BLaER1 treated with 17β-estradiol and CSF1 and Interleukin-3, amounts not matched to agents 10 nM and 100 nM (cell line): ENCODE results near the gene CD99.
A peak's percentile ranks its signal among the peaks of the same experiment; 100 is the strongest.

Experiments
- H3K27ac ChIP-seq, 11 experiments: shearing (Covaris generic); formaldehyde crosslinking; 2 replicates each; pipeline ENCODE4 v1.8.1; 2022
- H3K27me3 ChIP-seq, 11 experiments: shearing (Covaris generic); formaldehyde crosslinking; 2 replicates each; pipeline ENCODE4 v1.8.1; 2022
- H3K36me3 ChIP-seq, 11 experiments: shearing (Covaris generic); formaldehyde crosslinking; 2 replicates each; pipeline ENCODE4 v1.8.1; 2022
- H3K4me1 ChIP-seq, 10 experiments: shearing (Covaris generic); formaldehyde crosslinking; 2 replicates each; pipeline ENCODE4 v1.8.1; 2022
- H3K4me2 ChIP-seq, 11 experiments: shearing (Covaris generic); formaldehyde crosslinking; 2 replicates each; pipeline ENCODE4 v1.8.1; 2022
- H3K4me3 ChIP-seq, 10 experiments: shearing (Covaris generic); formaldehyde crosslinking; 2 replicates each; pipeline ENCODE4 v1.8.1; 2022
- H3K9ac ChIP-seq, 11 experiments: shearing (Covaris generic); formaldehyde crosslinking; 2 replicates each; pipeline ENCODE4 v1.8.1; 2022
- H3K9me3 ChIP-seq, 11 experiments: shearing (Covaris generic); formaldehyde crosslinking; replicated peaks in 1 of 11; 2 replicates each; pipeline ENCODE4 v1.8.1; 2022
- H4K20me1 ChIP-seq, 11 experiments: shearing (Covaris generic); formaldehyde crosslinking; 2 replicates each; pipeline ENCODE4 v1.8.1; 2022
- Cebpa-rat ChIP-seq, 11 experiments: shearing (Covaris generic); IDR thresholded peaks; 2 replicates each; pipeline ENCODE4 v1.8.1; 2022

CD99 gene

GRCh38 chrX:2679534-2680485 is 11.3 kb upstream of the CD99 start:
- TF ChIP-seq Cebpa-rat (IDR thresholded peaks at IDR 0.05), result no peak
- H3K27ac ChIP-seq, result no peak overlapping the region

DNA sequence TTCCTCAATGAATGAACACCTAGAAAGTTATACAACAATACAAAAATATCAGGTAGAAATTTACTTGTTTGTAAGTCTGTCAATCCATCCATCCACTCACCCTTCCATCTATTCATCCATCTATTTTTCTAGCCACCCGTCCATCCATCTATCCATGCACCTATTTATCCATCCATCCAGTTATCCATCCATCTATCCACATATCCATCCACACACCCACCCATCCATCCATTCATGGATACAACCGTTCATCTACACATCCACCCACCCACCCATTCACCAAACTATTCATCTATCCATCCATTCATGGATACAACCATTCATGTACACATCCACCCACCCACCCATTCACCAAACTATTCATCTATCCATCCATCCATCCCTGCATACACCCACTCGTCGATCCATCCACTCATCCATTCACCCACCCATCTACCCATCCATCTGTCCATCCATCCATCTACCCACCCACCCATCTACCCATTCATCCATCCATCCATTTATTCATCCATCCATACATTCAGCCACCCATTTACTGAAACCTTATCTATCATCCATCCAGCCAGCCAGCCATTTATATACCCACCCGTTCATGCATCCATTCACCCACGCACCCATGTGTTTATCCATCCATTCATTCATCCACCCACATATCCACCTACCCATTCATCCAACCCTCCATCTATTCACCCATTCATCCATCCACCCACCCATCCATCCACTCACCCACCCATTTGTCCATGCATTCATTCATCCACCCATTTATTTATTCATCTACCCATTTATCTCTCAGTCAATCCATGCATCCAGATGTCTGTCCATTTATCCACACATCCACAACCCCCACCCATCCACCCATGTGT is 10.4 kb upstream of the CD99 start:
- Histone ChIP-seq H3K27ac (no peak overlapping the region), H3K4me2 (no peak overlapping the region), H3K9me3 (peaks cover 0 to 7% (median 0%) of the 10 kb centered on the region in 11 experiments; a peak in 1 of 22 replicates), H3K27me3 (no peaks in the 10 kb centered on the region), H3K36me3 (no peaks in the 10 kb centered on the region; a peak in 1 of 22 replicates), H3K4me1 (peaks cover 0 to 9% (median 0%) of the 10 kb centered on the region in 10 experiments; a peak in 3 of 20 replicates), H3K9ac (no peak overlapping the region), H4K20me1 (no peaks in the 10 kb centered on the region), H3K4me3 (no peak overlapping the region)
- TF ChIP-seq Cebpa-rat (IDR thresholded peaks at IDR 0.05), result no peak

More at GRCh38 chrX:2679534-2680485, 11.3 kb upstream of the CD99 start:
- no peaks in the 10 kb centered on the region for H4K20me1 ChIP-seq
- no peaks in the 10 kb centered on the region for H3K27me3 ChIP-seq
- H3K9ac ChIP-seq, result no peak overlapping the region
- no peaks in the 10 kb centered on the region; a peak in 1 of 22 replicates for H3K36me3 ChIP-seq
- no peak overlapping the region for H3K4me3 ChIP-seq
- H3K4me1 ChIP-seq, result peaks cover 0 to 9% (median 0%) of the 10 kb centered on the region in 10 experiments; a peak in 3 of 20 replicates
- H3K4me2 ChIP-seq, result no peak overlapping the region
- peaks cover 0 to 7% (median 0%) of the 10 kb centered on the region in 11 experiments; a peak in 1 of 22 replicates for H3K9me3 ChIP-seq

GRCh38 chrX:2682565-2683177 is 8.4 kb upstream of the CD99 start:
- H3K9me3 ChIP-seq, result peaks cover 0 to under 1% (median 0%) of the 10 kb centered on the region in 11 experiments; a peak in 1 of 22 replicates
- peaks cover 0 to 6% (median 0%) of the 10 kb centered on the region in 10 experiments; a peak in 3 of 20 replicates for H3K4me1 ChIP-seq
- no peak overlapping the region for H3K4me2 ChIP-seq
- no peaks in the 10 kb centered on the region for H3K36me3 ChIP-seq
- no peak overlapping the region for H3K4me3 ChIP-seq
- no peaks in the 10 kb centered on the region for H3K27me3 ChIP-seq
- TF ChIP-seq Cebpa-rat (IDR thresholded peaks at IDR 0.05), result no peak
- no peak overlapping the region for H3K9ac ChIP-seq
- H4K20me1 ChIP-seq, result no peaks in the 10 kb centered on the region
- no peak overlapping the region for H3K27ac ChIP-seq

GRCh38 chrX:2684256-2684655 is 6.8 kb upstream of the CD99 start:
- no peak overlapping the region for H3K27ac ChIP-seq
- H4K20me1 ChIP-seq, result no peaks in the 10 kb centered on the region
- H3K36me3 ChIP-seq, result no peaks in the 10 kb centered on the region
- H3K9ac ChIP-seq, result no peak overlapping the region
- no peaks in the 10 kb centered on the region for H3K9me3 ChIP-seq
- H3K4me3 ChIP-seq, result no peak overlapping the region
- H3K27me3 ChIP-seq, result no peaks in the 10 kb centered on the region
- TF ChIP-seq Cebpa-rat (IDR thresholded peaks at IDR 0.05), result no peak
- no peak overlapping the region for H3K4me2 ChIP-seq
- no peaks in the 10 kb centered on the region for H3K4me1 ChIP-seq

DNA sequence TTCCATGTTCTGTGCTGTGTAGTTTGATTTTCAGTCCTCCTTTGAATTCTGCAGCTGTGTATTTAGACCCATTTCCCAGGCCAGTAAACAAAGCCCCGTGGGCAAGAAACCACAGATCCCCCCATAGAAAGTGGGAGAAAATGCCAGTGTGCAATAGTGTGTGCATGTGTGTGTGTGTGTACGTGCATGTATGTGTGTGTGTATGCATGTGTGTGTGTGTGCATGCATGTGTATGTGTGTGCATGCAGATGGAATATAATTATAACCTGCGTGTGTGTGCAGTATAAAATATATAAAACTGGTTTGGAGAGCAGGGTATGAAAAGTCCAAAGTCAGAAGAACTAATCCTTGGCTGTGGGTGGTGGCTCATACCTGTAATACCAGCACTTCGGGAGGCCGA is 5.2 kb upstream of the CD99 start:
- H3K4me3 ChIP-seq, result no peak overlapping the region
- no peak overlapping the region for H3K9ac ChIP-seq
- H4K20me1 ChIP-seq, result no peaks in the 10 kb centered on the region
- no peaks in the 10 kb centered on the region for H3K27me3 ChIP-seq
- no peak for TF ChIP-seq Cebpa-rat (IDR thresholded peaks at IDR 0.05)
- no peaks in the 10 kb centered on the region for H3K36me3 ChIP-seq
- H3K4me1 ChIP-seq, result peaks cover 0 to 11% (median 9%) of the 10 kb centered on the region in 10 experiments; a peak in 14 of 20 replicates
- no peak overlapping the region for H3K4me2 ChIP-seq
- H3K27ac ChIP-seq, result no peak overlapping the region
- H3K9me3 ChIP-seq, result no peaks in the 10 kb centered on the region

DNA sequence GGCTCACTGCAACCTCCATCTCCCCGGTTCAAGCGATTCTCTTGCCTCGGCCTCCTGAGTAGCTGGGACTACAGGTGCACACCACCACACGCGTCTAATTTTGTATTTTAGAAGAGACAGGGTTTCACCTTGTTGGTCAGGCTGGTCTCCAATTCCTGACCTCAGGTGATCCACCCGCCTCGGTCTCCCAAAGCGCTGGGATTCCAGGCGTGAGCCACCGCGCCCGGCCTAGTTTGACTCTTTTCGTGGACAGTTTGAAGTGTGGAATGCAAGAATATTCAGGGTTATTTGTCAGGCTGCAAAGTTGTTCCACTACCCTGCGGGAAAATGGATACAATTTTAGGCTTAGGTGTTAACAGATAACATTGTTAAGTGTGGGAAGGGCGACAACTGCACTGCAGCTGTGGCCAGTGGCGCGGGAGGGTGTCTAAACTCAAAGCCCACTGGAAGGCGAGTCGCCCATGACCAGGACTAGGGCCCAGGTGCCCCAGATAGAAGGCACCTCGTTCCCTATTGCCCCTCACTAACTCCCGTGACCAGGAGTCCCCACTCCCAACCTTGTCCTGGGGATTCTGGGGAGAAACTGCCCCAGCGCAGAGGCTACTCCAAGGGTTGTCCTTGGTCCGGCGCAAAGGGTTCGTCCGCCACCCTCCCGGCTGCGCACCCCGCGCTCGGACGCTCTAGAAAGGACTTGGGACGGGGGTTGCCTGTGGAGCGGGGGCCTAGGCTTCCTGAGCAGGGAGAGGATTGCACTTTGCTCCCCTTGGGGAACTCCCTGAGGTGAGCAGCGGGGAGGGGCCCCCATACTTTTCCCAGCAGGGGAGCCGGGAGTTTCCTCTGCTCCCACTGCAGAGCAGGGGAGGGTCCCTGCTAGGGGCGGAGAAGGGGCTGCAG is 1.1 kb upstream of the CD99 start:
- Histone ChIP-seq H3K27me3 (no peaks in the 10 kb centered on the region), H3K4me1 (peaks cover 18 to 40% (median 31%) of the 10 kb centered on the region in 10 experiments), H3K9ac (peak overlapping the region in 9 of 11 experiments; percentile 95 to 99 (median 97); a peak in 15 of 22 replicates), H3K9me3 (no peaks in the 10 kb centered on the region), H3K36me3 (peaks cover 0 to 2% (median 0%) of the 10 kb centered on the region in 11 experiments; a peak in 2 of 22 replicates), H4K20me1 (peaks cover 3 to 25% (median 16%) of the 10 kb centered on the region in 11 experiments; a peak in 15 of 22 replicates), H3K4me3 (peak overlapping the region in 8 of 10 experiments; percentile 85 to 98 (median 96); a peak in 14 of 20 replicates), H3K27ac (peak overlapping the region in 4 of 11 experiments; percentile 49 to 97 (median 94); a peak in 6 of 22 replicates), H3K4me2 (peak overlapping the region; percentile 89 to 99 (median 96); a peak in 21 of 22 replicates)
- no peak for TF ChIP-seq Cebpa-rat (IDR thresholded peaks at IDR 0.05)

DNA sequence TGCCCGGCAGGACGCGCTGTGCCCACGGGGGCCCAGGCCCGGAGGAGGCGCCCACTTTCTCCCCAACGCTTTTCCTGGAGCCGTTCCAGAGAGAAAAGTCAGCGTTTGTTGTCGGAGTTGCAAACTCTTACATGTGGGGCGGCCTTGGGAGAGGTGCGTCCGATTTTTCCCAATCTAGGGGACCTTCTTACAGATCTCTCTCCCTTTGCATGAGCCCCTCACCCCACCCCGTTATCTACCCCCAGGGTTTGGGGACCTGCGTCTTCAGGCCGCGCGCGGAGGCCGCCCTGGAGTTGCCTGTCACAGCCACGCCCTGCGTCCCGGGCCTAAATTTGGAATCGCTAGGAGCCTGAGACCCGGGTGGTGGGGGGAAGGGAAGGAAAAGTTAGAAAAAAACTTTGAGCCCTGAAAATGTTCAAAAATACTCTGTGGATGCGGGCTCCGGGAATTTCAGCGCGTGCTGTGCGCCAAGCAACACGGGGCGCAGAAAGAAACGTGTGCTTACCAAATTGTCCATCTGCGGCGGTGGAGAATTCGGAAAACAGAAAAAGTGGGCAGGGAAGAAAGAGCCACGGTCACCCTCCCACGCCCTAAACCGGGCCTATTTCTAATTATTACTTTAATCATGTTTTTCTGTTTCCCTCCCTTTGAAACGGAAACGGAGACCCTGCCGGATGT is 587 bp downstream of the CD99 start:
- H3K36me3 ChIP-seq, result peaks cover 0 to 6% (median 0%) of the 10 kb centered on the region in 11 experiments; a peak in 2 of 22 replicates
- H4K20me1 ChIP-seq, result peaks cover 3 to 33% (median 16%) of the 10 kb centered on the region in 11 experiments; a peak in 15 of 22 replicates
- peaks cover 33 to 55% (median 47%) of the 10 kb centered on the region in 10 experiments for H3K4me1 ChIP-seq
- H3K4me2 ChIP-seq, result peak overlapping the region; percentile 89 to 99 (median 96)
- H3K9me3 ChIP-seq, result no peaks in the 10 kb centered on the region
- H3K4me3 ChIP-seq, result peak overlapping the region; percentile 85 to 98 (median 96)
- no peaks in the 10 kb centered on the region for H3K27me3 ChIP-seq
- H3K27ac ChIP-seq, result peak overlapping the region; percentile 86 to 97 (median 94)
- no peak for TF ChIP-seq Cebpa-rat (IDR thresholded peaks at IDR 0.05)
- peak overlapping the region; percentile 95 to 99 (median 97) for H3K9ac ChIP-seq
